Uterus (tissue), 2 donors: ENCODE results near the gene HAND1.

Experiments used
- CTCF ChIP-seq, 4 experiments: fragments of 200-600 bp in 2 of 4; fragments of 450-650 bp in 2 of 4; sonication (generic) in 2 of 4; IDR thresholded peaks; one replicate each; pipeline ENCODE4 v1.5.1; 2016 to 2019; ENCODE audit warnings: antibody characterized with exemption in 4 of 4, mild to moderate bottlenecking in 2 of 4, moderate library complexity in 1 of 4
- POLR2A ChIP-seq, 2 donors: fragments of 450-650 bp; IDR thresholded peaks; one replicate each; pipeline ENCODE4 v1.6.1; 2016; ENCODE audit warnings: antibody characterized with exemption in 2 of 2, mild to moderate bottlenecking in 1 of 2, moderate library complexity in 1 of 2

- TF ChIP-seq CTCF (IDR thresholded peaks at IDR 0.05) = no peak
- TF ChIP-seq POLR2A (IDR thresholded peaks at IDR 0.05) = no peak
Measured at GRCh38 chr5:154493274-154493673, 15.2 kb upstream of the HAND1 start.
